Raji (cell line): ENCODE data around the gene DLG1.

Source experiments
- POLR2A ChIP-seq: IDR thresholded peaks from 2 replicates; pipeline ENCODE4 v1.6.1; 2011; ENCODE audit warnings: low read depth, low read length, control low read depth; ENCODE audit not compliant: insufficient read depth

DLG1 gene

GRCh38 chr3:197248341-197248740 is 50.1 kb downstream of the DLG1 start:
- no peak for TF ChIP-seq POLR2A

- TF ChIP-seq POLR2A = no peak
Measured at GRCh38 chr3:197244751-197245150, 53.7 kb downstream of the DLG1 start.

- TF ChIP-seq POLR2A = no peak
Measured at GRCh38 chr3:197242784-197243432, 55.5 kb downstream of the DLG1 start.

DNA sequence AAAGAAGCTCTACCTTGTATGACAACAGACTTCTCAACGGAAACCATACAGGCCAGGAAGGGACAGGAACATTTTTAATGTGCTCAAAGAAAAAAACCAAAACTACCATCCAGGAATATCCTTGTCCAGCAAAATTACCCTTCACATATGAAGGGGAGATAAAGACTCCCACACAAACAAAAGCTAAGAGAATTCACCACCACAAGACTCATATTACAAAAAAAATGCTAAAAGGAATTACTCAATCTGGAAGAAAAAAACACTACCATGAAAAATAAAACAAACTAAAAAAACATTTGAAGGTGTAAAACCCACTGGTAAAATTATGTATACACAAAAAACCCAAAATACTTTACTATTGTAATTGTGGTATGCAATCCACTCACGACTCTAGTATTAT is 57.2 kb downstream of the DLG1 start:
- TF ChIP-seq POLR2A = no peak

DNA sequence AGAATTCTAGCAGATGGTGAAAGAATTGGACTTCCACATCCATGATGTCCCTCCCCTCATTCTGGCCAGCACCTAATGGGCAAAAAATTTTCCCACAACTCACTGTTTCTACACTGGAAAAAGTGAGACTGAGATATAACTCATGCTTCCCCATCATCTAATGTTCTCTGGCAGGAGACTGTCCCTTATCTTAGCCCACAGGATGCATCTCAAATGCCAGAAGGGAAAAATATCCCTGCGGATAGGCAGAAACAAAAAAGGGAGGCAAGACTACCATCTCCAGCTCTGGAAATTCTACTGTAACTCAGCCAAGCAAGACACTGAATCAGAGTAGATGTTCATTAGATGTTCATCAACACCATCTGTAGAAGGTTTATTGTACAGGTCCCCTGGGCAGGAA is 58.6 kb downstream of the DLG1 start:
- TF ChIP-seq POLR2A = no peak

- no peak for TF ChIP-seq POLR2A
Measured at GRCh38 chr3:197238842-197239241, 59.6 kb downstream of the DLG1 start.

GRCh38 chr3:197237897-197238296 is 60.5 kb downstream of the DLG1 start:
- no peak for TF ChIP-seq POLR2A

- TF ChIP-seq POLR2A = no peak
Measured at GRCh38 chr3:197236362-197236761, 62.0 kb downstream of the DLG1 start.

DNA sequence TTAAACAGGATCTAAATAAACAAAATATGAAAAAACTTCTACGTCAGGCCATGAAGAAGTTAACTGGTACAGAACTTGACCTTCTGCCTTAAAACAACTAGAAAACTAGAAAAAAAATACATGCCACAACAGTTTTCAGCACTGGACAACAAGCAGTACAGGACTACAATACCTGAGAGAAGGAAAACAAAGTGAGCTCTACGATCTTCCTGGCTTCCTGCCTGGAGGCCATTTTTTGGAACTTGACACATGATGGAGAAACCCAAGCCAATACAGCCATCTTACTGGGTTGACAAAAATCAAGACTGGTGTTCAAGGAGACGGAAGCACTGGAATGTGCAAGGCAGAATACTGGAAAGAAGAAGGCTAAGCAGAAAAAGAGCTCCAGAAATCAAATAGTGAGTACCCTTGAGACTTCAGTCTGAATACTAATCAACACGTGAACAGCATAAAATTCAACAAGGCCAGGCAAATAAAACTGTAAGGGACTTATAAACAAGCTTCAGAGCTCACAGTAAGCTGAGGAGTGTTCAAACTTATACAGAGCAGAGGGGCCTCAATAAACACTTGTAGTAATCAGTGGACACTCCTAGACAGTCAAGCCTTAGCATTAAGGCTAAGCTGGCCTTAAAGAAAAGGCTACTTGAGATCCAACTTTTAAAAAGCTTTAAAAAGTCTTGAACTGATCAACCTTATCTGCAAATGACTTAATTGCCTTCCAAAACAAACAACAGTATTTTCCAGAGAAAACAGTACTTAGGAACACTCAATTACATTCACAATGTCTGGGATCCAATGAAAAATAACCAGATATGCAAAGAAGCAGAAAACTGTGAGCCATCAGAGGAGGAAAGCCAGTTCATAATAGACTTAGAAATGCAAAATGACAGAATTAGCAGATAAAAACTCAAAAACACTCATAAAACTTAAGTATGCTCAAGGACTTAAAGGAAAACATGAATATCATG is 63.2 kb downstream of the DLG1 start:
- no peak for TF ChIP-seq POLR2A

GRCh38 chr3:197231321-197231720 is 67.1 kb downstream of the DLG1 start:
- TF ChIP-seq POLR2A = no peak

GRCh38 chr3:197229836-197230235 is 68.6 kb downstream of the DLG1 start:
- TF ChIP-seq POLR2A = no peak

- TF ChIP-seq POLR2A = no peak
Measured at GRCh38 chr3:197229178-197229577, 69.2 kb downstream of the DLG1 start.

GRCh38 chr3:197227780-197228574 is 70.4 kb downstream of the DLG1 start:
- TF ChIP-seq POLR2A = no peak

DNA sequence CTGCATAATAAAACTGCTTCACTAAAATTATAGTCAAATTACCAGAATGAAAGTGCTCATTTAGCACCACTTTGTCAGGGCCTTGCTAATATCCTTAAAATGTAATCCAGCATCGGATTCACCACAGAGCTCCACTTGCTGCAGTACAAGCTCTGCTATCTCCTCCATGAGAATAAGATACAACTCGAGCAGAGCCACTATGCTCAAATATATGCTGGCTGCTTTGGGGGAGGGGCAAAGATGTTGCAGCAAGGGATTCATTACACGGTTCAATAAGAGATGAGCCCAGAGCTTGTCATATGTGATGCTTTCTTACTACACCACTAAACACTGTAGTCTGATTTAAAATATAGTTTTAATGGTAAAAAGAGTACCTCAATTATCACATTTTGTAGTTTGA is 72.2 kb downstream of the DLG1 start:
- no peak for TF ChIP-seq POLR2A

- no peak for TF ChIP-seq POLR2A
Measured at GRCh38 chr3:197225579-197225978, 72.8 kb downstream of the DLG1 start.

DNA sequence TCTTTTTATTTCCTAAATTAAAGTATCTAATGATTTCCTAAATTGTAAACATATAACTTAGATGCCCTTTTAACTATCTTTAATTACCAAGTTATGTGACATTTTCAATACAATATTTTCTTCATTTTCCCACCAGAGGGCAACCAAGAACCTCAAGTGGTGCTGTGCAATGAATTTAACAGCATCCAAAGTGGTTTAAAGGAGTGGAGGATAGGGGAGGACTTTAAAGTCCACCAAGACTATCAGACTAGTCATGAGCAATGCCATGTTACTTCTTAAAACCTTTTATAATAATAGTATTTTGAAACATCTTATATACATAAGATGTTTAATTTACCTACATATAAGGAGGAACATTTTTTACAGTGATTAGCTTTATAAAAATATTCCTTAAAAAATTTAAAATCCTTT is 74.4 kb downstream of the DLG1 start:
- no peak for TF ChIP-seq POLR2A

DNA sequence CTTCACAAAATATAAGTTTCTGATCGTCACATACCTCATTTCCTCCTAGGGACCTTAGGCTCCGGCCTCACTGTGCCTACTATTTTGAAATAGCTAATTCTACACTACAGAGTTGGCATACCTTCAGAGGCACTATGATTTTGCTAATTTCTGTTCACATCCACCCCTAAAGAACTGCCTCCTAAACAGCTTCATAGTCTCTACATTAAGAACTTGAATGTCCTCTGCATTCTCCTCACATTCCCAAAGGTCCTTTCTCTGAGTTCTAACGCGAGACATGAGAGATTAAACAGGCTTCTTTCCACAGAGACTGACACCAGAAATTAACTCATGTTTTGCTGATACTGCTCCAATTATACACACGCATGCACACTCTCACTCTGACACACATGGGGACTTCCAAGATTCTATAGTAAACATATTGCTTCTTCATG is 75.5 kb downstream of the DLG1 start:
- TF ChIP-seq POLR2A = no peak
